Measurements from ENCODE around the gene ZNF335. TPM values are rescaled to one million over a fixed set of nuclear protein-coding genes. Genes with fewer than 3 reads are reported as not detected.

The ZNF335 gene
- total RNA-seq, result 10.1 and 10.9 TPM in 2 replicates

DNA sequence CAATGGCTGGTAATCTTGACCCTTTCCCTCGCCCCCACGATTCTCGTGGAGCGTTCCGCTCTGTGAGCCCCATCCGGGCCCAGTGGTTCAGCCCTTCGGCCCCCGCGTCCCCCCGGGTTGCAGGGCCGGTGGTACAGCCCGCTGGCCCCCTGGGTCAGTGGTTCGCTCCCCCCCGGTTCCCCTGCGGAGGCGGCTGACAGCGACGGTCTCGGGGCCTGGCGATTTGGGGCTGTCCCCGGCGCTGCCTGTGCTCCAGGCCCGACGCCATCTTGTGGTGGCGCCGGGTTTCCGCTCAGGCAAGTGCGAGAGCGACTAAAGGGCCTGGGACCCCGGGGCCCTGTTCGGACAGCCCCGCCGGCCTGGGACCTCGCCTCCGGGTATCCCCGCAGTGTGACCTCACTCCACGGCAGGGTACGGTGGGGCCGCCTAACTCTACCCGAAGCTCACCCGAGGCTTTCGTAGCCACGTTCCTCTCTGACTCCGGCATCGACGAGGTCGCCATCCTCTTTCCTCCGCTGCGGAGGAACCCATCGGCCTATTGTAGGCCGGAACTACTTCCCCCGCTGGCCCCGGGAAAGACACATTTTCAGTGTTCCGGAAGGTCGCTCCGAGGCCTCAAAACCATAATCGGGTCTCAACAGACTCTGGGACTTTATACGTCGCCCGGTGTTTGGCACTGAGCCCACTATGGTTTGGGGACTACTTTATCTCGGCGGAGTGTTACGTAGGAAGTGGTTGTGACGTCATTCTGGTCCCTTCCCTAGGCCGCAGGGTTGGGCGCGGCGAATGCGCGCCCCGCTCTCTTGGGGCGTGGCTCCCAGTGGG lies at the start of gene ZNF335:
ZNF335 (minus strand) TSS at position 529 of the 825 bp plus-strand sequence. CDS start 793 bp downstream, outside the sequence.

DNA sequence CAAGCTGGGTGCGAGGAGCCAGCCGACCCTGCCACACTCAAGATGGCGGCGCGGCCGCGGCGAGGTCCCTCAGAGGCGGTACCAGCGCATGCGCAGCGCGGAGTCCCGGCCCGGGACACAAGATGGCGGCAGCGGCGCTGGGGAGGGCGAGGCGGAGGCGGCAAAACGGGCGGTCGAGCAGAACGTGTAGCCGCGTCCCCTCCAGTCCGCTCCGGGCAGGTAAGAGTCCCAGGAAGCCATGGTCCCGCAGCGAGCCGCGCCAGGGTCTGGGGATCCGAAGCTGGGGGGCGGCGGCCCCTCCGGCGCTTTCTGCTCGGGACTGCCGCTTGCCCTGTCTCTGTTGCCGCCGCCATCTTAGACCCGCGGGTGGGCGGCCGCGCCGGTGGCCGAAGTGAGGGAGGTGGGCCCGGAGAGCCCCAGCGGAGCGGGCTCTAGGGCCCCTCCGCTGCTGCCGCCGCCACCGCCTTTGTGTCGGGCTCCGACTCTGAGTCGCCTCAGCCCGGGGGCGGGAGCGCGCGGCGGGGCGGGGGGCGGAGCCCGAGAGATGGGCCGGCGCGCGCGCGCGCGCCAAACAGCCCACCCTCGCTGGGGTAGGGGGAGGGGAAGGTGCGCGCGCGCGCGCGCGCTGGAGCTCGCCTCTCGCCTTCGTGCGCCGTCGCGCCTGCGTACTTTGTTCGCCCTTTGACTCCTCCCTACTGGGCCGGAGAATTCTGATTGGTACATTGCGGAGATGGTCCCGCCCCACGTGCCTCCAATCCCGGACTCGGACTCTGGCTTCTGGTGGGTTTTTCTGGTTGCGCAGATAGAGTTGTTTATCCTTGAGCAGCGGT lies 37.2 kb downstream of the ZNF335 start, which contains the start of gene PCIF1:
PCIF1 (plus strand) TSS at position 98 of the 830 bp plus-strand sequence. CDS start 4,317 bp downstream, outside the sequence.

DNA sequence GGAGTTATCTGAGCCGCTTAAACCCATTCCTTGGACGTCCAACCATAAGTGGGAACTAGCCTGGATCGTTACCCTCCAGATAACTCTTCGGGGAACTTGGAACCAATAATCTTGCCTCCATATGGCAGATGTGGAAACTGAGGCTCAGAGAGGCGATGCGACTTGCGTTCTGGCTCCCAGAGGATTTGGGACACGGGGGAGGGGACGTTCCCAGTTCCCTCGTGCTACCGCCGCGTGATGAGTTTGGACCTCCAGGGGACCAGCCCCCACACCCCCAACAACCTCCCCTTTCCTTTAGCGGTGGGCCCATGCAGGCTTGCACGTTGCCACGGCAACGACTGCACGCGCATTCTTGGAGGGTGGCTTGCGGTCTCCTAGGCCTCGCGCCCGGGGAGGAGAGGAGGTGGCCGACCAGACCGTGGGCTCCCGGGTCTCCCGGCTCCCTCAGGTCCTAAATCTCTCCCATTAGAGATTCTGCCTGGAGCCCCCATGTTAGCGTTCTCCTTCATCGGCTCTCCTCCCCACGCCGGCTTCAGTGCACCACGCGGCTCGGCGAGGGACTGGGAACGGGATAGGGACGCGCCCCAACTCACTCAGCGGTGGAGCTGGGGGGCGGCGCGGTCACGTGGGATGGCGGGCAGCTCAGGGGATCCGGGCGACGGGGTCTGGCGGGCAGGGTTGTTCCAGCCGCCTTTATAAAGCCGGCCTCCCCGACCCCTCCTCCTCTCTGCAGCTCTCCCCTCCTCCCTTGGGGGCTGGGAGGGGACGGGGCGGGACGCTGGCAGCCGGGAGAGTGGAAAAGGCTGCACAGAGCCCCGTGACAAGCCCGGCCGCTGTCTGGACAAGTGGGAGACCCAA lies 60.3 kb downstream of the ZNF335 start, which contains the start of gene PLTP:
PLTP (minus strand) TSS at position 670 of the 858 bp plus-strand sequence. CDS start 703 bp downstream, outside the sequence.

Other genes starting within 250 kb of the ZNF335 start
- gene SPINT4, start 249.9 kb downstream of the ZNF335 start, total RNA-seq, result not detected in 2 replicates
- gene WFDC3, start 180.3 kb downstream of the ZNF335 start, total RNA-seq, result 0.19 and 0.56 TPM in 2 replicates
- 8.7 and 25.9 TPM in 2 replicates for gene DNTTIP1, start 180.2 kb downstream of the ZNF335 start, total RNA-seq
- gene UBE2C, start 159.6 kb downstream of the ZNF335 start, total RNA-seq, result 7.9 and 46.4 TPM in 2 replicates
- gene TNNC2, start 144.9 kb downstream of the ZNF335 start, total RNA-seq, result 0.56 TPM in 1 of 2 replicates, not detected in the other
- 33.4 and 44.0 TPM in 2 replicates for gene SNX21, start 138.4 kb downstream of the ZNF335 start, total RNA-seq
- gene ACOT8, start 114.8 kb downstream of the ZNF335 start, total RNA-seq, result 33.4 and 35.5 TPM in 2 replicates
- 3.7 and 5.4 TPM in 2 replicates for gene ZSWIM3, start 114.6 kb downstream of the ZNF335 start, total RNA-seq
- gene ZSWIM1, start 91.0 kb downstream of the ZNF335 start, total RNA-seq, result 3.4 and 4.4 TPM in 2 replicates
- gene SPATA25, start 84.6 kb downstream of the ZNF335 start, total RNA-seq, result 0.19 and 0.28 TPM in 2 replicates
- gene NEURL2, start 81.0 kb downstream of the ZNF335 start, total RNA-seq, result 1.5 and 5.1 TPM in 2 replicates
- 27.8 and 68.8 TPM in 2 replicates for gene CTSA, start 80.9 kb downstream of the ZNF335 start, total RNA-seq
- 4.0 and 23.4 TPM in 2 replicates for gene PLTP, start 60.0 kb downstream of the ZNF335 start, total RNA-seq
- gene PCIF1, start 37.5 kb downstream of the ZNF335 start, total RNA-seq, result 5.9 and 6.7 TPM in 2 replicates
- gene MMP9, start 36.7 kb upstream of the ZNF335 start, total RNA-seq, result not detected in 2 replicates
- gene SLC12A5, start 57.0 kb upstream of the ZNF335 start, total RNA-seq, result 0.85 TPM in 1 of 2 replicates, not detected in the other
- gene NCOA5, start 117.8 kb upstream of the ZNF335 start, total RNA-seq, result 4.5 and 15.7 TPM in 2 replicates
- 5.8 and 14.9 TPM in 2 replicates for gene CD40, start 146.1 kb upstream of the ZNF335 start, total RNA-seq